8988T (cell line): Measurements from ENCODE around the gene MPIG6B.

ENCODE experiments used
- DNase-seq: peaks from one replicate; pipeline ENCODE4 v3.0.0; 2011

MPIG6B gene, protein sequence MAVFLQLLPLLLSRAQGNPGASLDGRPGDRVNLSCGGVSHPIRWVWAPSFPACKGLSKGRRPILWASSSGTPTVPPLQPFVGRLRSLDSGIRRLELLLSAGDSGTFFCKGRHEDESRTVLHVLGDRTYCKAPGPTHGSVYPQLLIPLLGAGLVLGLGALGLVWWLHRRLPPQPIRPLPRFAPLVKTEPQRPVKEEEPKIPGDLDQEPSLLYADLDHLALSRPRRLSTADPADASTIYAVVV

GRCh38 chr6:31723245-31723979, at the start of gene MPIG6B:
TSS of gene MPIG6B (plus strand) at chr6:31723373. CDS start at chr6:31723384, 11 bp downstream.
- no peak for DNase-seq

DNA sequence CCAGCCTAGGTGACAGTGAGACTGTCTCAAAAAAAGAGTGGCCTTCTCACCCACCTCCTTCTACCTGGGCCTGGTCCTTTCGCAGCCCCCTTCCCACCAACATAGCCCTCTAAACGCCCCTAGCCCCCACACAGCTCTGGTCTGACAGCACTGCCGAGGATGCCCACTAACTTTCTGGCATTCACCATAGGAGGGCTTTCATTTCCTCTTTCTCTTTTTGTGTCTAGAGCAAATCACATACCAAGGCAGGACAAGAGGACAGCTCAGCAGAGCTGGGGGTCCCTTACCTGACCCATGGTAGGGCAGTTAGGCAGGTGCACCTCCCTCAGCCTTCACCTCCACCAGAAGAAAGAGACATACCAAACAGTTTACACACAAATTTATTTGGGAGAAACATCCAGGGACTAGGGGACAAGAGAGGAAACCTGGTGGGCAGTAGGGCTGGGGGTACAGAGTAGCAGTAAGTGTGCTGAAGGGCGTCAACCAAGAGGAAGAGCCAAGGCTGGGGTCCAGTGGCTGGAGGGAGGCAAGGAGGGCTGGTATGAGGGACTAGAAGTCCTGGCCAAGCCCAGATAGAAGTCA, 46.8 kb upstream of the MPIG6B start:
- no peak for DNase-seq

- no peak for DNase-seq
These were observed 46.3 kb upstream of the MPIG6B start for GRCh38 chr6:31676904-31677303.

DNA sequence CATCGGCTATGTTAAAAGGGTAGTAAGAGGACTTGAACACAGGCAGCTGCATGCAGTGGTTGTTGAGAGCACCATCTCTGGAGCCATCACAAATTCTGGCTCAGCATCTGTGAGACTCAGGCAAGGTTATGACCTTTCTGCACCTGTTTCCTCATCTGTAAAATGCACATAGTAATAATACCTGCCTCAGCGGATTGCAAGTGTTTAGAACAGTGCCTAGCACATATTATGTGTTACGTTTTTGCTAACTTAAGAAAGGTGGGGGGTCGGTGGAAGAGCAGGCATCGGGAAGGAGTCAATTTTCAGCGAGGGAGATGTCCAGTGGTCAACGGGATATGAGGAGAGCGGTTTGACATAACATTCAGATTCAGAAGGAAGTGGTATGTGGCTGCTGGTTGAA, 45.2 kb upstream of the MPIG6B start:
- no peak for DNase-seq

DNA sequence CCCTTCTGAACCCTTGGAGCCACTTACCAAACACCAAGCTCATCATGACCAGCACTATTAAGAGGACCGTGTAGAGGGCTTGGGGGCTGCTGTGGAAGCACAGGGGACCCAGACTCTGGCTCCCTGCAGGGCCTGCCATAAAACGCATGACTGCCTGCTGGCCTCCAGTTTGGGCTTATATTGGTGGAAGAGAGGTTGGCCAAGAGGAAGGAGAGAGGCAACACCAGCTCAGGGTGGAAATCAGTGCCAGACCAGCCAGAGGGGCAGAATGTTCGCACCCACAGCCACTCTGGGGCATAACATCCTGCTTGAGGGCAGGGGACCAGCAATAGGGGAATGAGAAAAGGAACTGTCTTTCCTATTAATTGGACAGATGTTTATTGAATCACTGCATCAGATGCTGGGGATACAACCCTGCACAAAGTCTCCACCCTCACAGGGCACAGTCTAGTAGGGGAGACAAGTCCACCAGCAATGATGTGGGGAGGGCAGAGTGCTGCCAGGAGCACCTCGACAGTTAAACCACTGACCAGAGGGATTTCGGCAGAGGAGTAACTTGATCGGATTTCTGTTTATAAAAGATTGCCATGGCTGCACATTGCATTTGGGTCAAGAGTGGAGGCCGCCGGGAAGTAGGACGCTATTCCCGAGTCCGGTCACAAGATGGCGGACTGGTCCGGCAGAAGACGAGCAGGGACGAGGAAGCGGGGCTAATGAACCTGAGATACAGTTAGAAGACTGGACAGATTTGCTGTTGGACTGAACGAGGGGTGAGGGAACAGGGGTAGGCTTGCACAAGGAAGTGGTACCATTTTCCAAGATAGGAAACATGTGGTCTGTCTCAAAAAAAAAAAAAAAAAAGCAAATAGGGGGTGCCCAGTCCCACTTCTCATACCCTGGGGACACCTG, 42.7 kb upstream of the MPIG6B start, which contains the start of gene LY6G5C:
Gene LY6G5C (minus strand): TSS at position 842 of the 909 bp plus-strand sequence. CDS start 694 bp downstream, at position 148.
- DNase-seq, result peak; percentile 63

DNA sequence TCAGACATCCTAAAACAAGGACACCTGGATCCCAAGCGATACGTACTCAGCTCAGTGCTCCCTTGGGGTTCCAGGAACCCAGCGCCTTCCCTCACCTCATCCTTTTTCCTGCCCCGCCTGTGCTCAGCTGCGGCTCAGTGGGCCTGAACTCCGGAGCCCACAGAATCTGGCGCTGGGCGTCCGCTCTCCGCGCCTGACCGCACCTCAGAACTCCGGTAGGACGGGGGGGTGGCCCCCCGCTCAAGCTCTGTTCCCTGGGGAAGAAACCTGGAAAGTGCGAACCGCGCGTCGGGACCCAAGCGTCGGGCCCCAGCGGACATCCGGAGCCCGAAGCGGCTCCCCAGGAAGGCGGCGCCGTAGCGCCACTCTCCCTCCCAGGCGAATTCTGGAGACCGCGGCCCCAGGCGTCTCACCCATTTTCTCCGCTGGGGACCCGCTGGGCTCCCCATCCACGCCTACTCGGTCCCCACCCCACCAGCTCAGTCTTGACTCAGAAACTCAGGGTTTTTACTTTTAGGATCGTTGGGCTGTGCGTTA, 42.0 kb upstream of the MPIG6B start:
- DNase-seq, result peak; percentile 76

DNA sequence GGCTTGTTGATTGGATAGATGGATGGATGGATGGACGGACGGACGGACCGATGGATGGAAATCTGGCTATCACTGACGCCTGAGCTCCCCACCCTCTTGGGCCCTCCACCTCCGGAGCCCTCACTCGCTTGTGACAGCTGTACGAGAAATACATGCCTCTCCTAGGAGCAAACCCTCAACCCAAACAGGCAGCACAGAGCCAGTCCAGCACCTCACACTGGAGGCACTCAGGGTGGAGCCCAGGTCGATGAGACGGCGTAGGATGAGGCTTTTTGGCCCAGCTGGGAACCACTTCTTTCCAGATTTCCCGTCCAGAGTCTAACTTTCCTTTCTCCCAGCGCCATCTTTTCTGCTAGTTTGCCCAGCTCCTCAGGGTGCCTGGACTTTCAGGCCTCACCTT, 39.6 kb upstream of the MPIG6B start:
- DNase-seq, result no peak

DNA sequence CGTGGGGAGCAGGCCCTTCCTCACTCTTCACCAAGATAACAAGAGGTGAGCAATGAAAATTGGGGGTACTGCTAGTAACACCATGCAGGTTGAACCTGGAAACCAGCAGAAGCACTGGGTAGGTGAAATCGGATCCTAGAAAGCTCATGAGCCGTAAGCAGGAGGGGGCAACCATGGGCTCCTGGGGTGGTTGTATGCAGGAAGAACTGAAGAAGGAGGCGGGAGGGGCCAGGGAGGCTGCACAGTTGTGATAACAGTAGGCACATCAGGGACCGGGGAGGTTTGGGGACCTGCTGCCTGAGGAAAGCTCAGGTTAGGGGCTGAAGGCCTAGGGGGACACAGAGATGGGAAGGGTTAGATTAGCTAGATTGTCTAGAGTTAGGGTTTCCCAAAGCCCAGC, 36.7 kb upstream of the MPIG6B start:
- no peak for DNase-seq

- no peak for DNase-seq
These were observed 35.9 kb upstream of the MPIG6B start for GRCh38 chr6:31687321-31687720.

DNA sequence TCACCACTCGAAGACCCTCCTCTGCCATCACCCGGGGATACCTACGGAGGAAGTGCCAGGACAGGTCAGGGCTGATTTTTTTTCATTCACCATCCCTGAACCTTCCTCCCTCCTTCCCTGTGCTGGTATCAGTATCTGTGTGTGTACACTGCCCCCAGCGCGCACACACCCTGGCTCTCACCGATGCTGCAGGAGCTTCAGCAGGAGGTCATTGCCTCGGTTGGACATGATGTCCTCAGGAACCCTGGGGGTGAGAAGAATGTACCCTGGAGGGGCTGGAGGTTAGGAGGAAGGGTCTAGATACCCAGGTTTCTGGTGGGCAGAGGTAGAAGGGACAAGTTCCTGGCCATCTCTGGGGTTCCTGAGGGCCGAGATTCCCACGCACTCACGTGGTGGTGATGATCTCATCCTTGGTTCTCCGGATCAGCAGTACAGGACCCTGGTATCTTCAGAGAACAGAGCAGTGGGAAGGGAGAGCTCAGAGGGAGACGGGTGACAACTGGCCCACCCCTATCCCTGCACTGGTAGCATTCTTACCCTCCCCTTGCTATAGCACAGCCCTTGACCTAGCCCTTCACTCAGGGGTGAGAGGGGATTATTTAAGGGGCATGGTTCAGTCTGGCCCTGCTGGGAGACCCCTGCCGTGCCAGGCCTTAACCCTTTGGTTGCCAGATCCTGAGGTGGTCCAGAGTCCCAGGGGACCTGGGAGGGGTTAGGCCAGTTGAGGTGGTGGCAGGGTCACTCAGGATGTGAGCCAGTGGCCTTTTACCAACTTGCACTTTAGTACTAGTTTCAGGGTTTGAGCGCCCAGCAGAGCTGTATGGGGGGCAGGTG, 35.1 kb upstream of the MPIG6B start:
- DNase-seq, result no peak

DNA sequence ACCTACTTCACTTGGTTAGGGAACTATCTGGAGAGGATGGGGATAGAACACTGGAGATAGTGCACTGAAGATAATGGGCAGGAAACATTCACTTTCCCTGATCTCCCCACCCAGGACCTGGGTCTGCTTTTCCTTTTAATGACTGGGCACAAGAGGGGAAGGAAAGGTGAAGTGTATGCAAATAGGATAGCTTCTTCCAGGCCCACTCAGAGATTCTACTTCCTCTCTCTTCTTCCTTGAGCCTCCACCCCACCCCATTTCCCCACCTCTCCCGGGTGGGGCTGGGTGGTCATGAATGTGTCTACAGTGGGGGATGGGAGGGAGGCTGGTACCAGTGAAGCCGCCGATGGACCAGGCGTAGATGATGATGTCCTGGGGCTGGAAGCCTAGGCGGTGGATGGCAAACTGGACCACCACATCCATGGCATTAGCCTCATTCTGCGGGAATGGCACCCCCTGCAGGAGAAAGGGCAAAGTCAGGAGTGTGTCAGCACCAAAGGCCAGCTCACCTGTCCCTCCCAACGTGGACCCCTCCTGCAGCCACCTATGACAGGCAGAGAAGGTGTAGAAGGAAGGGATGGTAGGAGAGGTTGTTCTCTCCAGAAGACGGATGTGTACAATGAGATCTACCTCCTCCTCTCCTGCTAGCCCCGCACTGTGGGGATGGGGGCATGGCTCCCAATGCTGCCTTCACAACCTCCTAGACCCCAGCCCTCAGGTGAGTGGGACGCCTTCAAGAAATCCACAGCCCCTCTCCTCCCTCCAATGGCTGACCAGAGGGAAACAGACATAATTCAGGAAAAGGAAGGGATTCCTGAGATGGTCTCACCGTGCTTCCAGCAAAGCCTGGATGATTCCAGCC, 33.7 kb upstream of the MPIG6B start:
- DNase-seq, result no peak

DNA sequence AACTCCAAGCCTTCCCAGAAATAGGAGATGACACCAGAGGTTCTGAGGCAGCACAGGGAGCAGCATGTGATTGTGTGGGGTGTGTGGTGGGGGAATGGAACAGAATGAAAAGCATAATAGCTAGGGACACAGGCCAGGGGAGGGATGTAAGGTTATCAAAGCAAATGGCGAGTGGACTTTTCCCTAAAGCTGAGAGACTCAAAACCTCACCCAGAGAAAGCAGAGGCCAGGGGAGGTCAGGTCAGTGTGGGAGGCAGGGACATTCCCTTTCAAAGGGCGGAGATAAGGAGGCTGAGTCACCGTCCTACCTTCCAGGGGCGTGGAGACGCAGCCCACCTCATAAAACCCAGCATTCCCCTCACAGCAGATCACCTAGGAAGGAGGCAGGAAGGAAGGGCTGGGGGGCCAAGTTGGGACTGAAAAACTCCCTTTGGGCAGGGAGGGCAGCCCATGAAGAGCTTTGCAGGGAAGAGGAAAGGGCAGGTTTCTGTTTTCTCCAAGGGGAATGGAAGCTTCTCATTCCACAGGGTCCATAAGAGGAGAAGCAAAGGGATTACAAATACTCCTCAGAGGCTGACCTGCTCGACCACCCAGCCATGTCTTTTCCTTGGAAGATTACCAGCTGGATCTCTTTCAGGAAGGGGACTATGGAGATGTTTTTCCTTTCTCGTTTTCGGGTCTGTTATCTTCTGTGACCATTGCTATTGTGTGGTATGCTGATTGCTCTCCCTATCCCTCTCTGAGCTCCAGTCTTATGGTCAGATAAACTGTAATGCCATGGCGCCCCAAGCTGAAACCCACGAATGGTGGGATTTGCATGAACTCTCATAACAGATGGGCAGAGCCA, 32.7 kb upstream of the MPIG6B start:
- DNase-seq, result no peak

DNA sequence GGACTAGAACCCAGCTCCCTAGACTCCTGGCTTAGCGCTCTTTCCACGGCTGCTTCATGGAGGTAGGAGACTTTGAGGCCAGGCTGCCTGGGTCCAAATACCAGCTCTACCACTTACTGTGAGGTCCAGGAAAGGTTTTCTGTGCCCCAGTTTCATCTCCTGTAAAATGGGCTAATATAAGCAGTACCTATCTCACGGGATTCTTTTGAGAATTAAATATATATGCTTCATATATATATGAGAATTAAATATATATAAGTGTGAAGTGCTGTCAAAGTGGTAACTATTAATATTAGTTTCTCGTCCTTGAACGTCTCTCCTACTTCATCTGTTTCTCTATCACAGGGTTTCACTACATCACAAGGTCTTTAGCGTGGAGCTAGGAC, 32.1 kb upstream of the MPIG6B start:
- no peak for DNase-seq

DNA sequence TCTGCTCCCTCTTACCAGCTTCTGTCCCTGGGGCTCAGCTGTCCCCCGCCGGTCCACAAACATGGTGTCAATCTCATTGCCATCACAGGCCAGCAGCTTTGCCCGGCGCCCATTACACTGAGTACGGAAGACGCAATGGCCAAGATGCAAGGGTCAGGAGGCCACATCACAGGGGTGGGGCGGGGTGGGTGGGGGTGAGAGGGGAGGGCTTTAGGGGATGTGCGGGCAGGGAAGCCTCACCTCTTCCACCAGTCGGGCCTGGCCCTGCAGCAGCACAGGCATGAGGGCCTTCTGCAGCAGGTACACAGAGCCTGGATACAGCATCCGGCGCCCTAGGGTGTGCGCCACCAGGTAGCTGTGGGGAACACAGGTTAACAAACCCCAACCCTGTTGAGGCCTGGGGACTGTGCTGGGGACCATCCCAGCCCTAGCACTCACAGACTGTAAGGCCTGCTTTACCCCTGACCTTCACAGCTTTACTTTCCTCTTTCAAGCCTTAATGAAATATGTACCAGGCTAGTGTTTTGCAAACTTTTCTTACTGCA, 31.5 kb upstream of the MPIG6B start:
- DNase-seq, result no peak

- no peak for DNase-seq
These were observed 30.8 kb upstream of the MPIG6B start for GRCh38 chr6:31692353-31692752.

GRCh38 chr6:31692886-31693285, 30.3 kb upstream of the MPIG6B start:
- DNase-seq, result no peak

DNA sequence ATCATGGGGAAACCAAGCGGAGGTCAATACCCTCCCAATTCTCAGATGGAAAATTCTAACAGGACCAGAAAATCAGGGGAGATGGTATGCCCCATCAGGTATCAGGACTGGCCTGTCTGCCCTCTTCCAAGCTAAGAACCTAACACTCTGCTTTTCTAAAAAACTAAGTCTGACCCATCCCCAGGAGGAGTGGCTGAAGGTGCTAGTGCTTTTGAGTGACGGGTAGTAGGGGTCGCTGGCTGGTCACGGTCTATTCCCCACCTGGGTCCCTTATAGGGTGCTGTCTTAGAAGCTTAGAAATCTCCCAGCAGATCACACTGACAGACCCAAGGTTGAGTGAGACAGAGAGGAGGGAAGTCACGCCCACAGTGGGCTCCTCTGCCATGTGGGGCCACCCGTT, 29.6 kb upstream of the MPIG6B start:
- no peak for DNase-seq

DNA sequence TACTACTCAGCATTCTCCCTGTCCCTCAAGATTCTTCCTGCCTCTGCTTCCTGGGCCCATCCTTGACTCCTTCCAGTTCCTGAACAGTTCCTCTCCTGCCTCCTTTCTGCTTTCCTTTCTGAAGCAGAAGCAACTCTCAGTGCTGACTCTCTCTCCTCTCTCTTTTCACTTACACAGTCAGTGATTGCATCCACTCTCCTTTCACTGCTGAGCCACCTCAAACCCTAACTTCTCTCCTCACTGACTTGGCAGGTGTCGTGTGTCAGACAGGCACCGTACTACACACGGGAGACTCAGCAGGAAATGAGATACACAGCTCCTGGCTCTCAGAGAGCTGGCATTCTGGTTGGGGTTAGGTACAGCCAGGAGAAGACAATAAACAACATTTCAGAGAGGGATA, 25.6 kb upstream of the MPIG6B start:
- DNase-seq, result no peak

GRCh38 chr6:31700740-31701401, 22.3 kb upstream of the MPIG6B start:
- DNase-seq, result no peak
